Stimulated activated CD4-positive, alpha-beta T cell treated with anti-CD3 and anti-CD28 coated beads, Interleukin-4, amount 100 ng/mL, for 4 hours (primary cell): ENCODE results near the gene PIP5KL1.

ENCODE experiments used
- DNase-seq, 2 experiments: peaks; one replicate each; pipeline ENCODE4 v3.0.0-alpha.2; 2020

The PIP5KL1 gene

GRCh38 chr9:127930231-127931091 is at the start of gene PIP5KL1:
Gene PIP5KL1 (minus strand): TSS chr9:127930777. CDS start chr9:127930752, 25 bp downstream.
- DNase-seq, result peak; percentile 57 to 68

GRCh38 chr9:127980060-127980705 is 49.6 kb upstream of the PIP5KL1 start:
- DNase-seq, result peak in 1 of 2 experiments; percentile 39

GRCh38 chr9:127979333-127980059 is 48.9 kb upstream of the PIP5KL1 start:
- no peak for DNase-seq

- no peak for DNase-seq
Observed at GRCh38 chr9:127979015-127979332, 48.4 kb upstream of the PIP5KL1 start.

GRCh38 chr9:127977884-127978647 is 47.5 kb upstream of the PIP5KL1 start:
- no peak for DNase-seq

GRCh38 chr9:127977009-127977883 is 46.7 kb upstream of the PIP5KL1 start:
- no peak for DNase-seq

- no peak for DNase-seq
Observed at GRCh38 chr9:127976498-127976897, 45.9 kb upstream of the PIP5KL1 start.

- DNase-seq, result no peak
Observed at GRCh38 chr9:127975376-127976315, 45.1 kb upstream of the PIP5KL1 start.

GRCh38 chr9:127974769-127975261 is 44.2 kb upstream of the PIP5KL1 start:
- no peak for DNase-seq

- DNase-seq, result no peak
Observed at GRCh38 chr9:127974001-127974768, 43.6 kb upstream of the PIP5KL1 start.

- DNase-seq, result no peak
Observed at GRCh38 chr9:127973169-127974000, 42.8 kb upstream of the PIP5KL1 start.

GRCh38 chr9:127972236-127972871 is 41.8 kb upstream of the PIP5KL1 start:
- no peak for DNase-seq

- no peak for DNase-seq
Observed at GRCh38 chr9:127971357-127972235, 41.0 kb upstream of the PIP5KL1 start.

- DNase-seq, result peak in 1 of 2 experiments; percentile 66
Observed at GRCh38 chr9:127970401-127971313, 40.1 kb upstream of the PIP5KL1 start.

GRCh38 chr9:127968700-127969383 is 38.3 kb upstream of the PIP5KL1 start:
- DNase-seq, result no peak
